Skeletal muscle tissue (tissue), 4 donors: Measurements from ENCODE around the gene SMIM27. TPM values are rescaled to one million over a fixed set of nuclear protein-coding genes. Genes with fewer than 3 reads are reported as not detected.
"Not testable (repeated sequence)": the region's sequence is repeated elsewhere in the genome, so short reads cannot be mapped to it uniquely, and the experiment has no call there.

Experiments
- H3K27ac ChIP-seq: one replicate; pipeline ENCODE4 v1.7.0; 2013; ENCODE audit warnings: mild to moderate bottlenecking, low read depth, low read length, inconsistent platforms
- H3K27me3 ChIP-seq, 3 donors: one replicate each; pipeline ENCODE4 v1.7.0; 2013; ENCODE audit warnings: low read length in 3 of 3; ENCODE audit not compliant: control insufficient read depth in 3 of 3, insufficient read depth in 3 of 3
- H3K36me3 ChIP-seq, 3 donors: one replicate each; pipeline ENCODE4 v1.7.0; 2013; ENCODE audit warnings: low read length in 3 of 3; ENCODE audit not compliant: control insufficient read depth in 3 of 3, insufficient read depth in 3 of 3
- H3K4me1 ChIP-seq, 3 donors: one replicate each; pipeline ENCODE4 v1.7.0; 2013; ENCODE audit warnings: low read length in 3 of 3, mild to moderate bottlenecking in 3 of 3; ENCODE audit not compliant: control insufficient read depth in 3 of 3, insufficient read depth in 3 of 3
- H3K4me3 ChIP-seq, 3 donors: one replicate each; pipeline ENCODE4 v1.7.0; 2013; ENCODE audit warnings: low read length in 3 of 3
- H3K9ac ChIP-seq, 3 donors: one replicate each; pipeline ENCODE4 v1.7.0; 2013; ENCODE audit warnings: low read length in 3 of 3, mild to moderate bottlenecking in 3 of 3, moderate library complexity in 2 of 3, low read depth in 1 of 3
- H3K9me3 ChIP-seq, 3 donors: one replicate each; pipeline ENCODE4 v1.7.0; 2013; ENCODE audit warnings: low read length in 3 of 3; ENCODE audit not compliant: control insufficient read depth in 3 of 3
- total RNA-seq: library from RNA; depleted of rRNA; stranded (reverse); fragments of >200 nt; gene quantifications from one replicate; pipeline ENCODE4 v1.2.3, GENCODE V29; 2014
- donor health status: Osteomylitis.

Gene SMIM27
- total RNA-seq, 1 donor from 2014 or later, result 3.1 TPM

DNA sequence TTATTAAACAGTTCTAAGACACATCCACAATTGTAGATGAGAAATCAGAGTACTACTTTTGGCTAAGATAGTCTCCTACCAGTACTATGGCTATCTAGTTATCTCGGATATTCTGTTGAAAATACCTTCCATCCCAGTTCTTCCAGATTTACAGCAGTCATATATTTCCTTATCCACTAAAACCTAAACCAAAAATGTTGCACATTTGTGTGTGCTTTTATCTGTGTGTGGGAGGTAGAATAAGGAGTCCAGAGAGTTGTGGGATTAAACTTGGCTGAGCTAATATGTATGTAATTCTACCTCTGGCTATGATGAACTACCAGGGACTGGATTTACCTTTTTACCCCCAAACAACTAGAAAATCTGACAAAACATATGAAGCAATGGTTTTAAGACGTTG is 38.3 kb downstream of the SMIM27 start:
- Histone ChIP-seq H3K27me3 (no peaks in the 10 kb centered on the region), H3K4me1 (no peaks in the 10 kb centered on the region)

GRCh38 chr9:32590898-32591297 is 38.8 kb downstream of the SMIM27 start:
- Histone ChIP-seq H3K27ac (no peak overlapping the region), H3K4me3 (no peak overlapping the region), H3K36me3 (no peaks in the 10 kb centered on the region), H3K4me1 (no peaks in the 10 kb centered on the region), H3K9me3 (no peaks in the 10 kb centered on the region), H3K9ac (no peak overlapping the region), H3K27me3 (no peaks in the 10 kb centered on the region)

More for the DNA sequence above, 38.3 kb downstream of the SMIM27 start:
- no peak overlapping the region for H3K9ac ChIP-seq
- no peak overlapping the region for H3K4me3 ChIP-seq
- no peaks in the 10 kb centered on the region for H3K9me3 ChIP-seq
- H3K36me3 ChIP-seq, result no peaks in the 10 kb centered on the region
- H3K27ac ChIP-seq, result no peak overlapping the region

GRCh38 chr9:32596096-32596865 is 44.2 kb downstream of the SMIM27 start:
- H3K4me1 ChIP-seq, result no peaks in the 10 kb centered on the region
- H3K9me3 ChIP-seq, result no peaks in the 10 kb centered on the region
- no peaks in the 10 kb centered on the region for H3K36me3 ChIP-seq
- no peak overlapping the region for H3K4me3 ChIP-seq
- no peak overlapping the region for H3K27ac ChIP-seq
- peaks cover 0 to 3% (median 2%) of the 10 kb centered on the region in 3 donors for H3K27me3 ChIP-seq
- no peak overlapping the region for H3K9ac ChIP-seq

GRCh38 chr9:32596936-32597335 is 44.8 kb downstream of the SMIM27 start:
- no peaks in the 10 kb centered on the region for H3K36me3 ChIP-seq
- no peak overlapping the region for H3K4me3 ChIP-seq
- no peaks in the 10 kb centered on the region for H3K4me1 ChIP-seq
- H3K27me3 ChIP-seq, result peaks cover 0 to 3% (median 2%) of the 10 kb centered on the region in 3 donors
- no peak overlapping the region for H3K27ac ChIP-seq
- H3K9me3 ChIP-seq, result no peaks in the 10 kb centered on the region
- H3K9ac ChIP-seq, result no peak overlapping the region

GRCh38 chr9:32599021-32599420 is 46.9 kb downstream of the SMIM27 start:
- not testable (repeated sequence) for H3K9me3 ChIP-seq, H3K4me1 ChIP-seq, H3K36me3 ChIP-seq, H3K4me3 ChIP-seq, H3K27me3 ChIP-seq, H3K27ac ChIP-seq, H3K9ac ChIP-seq

Other genes with a start within 250 kb of the SMIM27 start
- gene ACO1, start 167.7 kb upstream of the SMIM27 start, total RNA-seq, result 24.5 TPM
- gene RIGI, start 26.1 kb upstream of the SMIM27 start, total RNA-seq, result 9.4 TPM
- 15.1 TPM for gene TOPORS, start 259 bp downstream of the SMIM27 start, total RNA-seq
- 37.6 TPM for gene NDUFB6, start 20.8 kb downstream of the SMIM27 start, total RNA-seq
- gene TAF1L, start 83.3 kb downstream of the SMIM27 start, total RNA-seq, result not detected
- gene TMEM215, start 231.2 kb downstream of the SMIM27 start, total RNA-seq, result 0.52 TPM